AG04449 (cell line): ENCODE measurements around the gene AFAP1.

ENCODE experiments used
- CTCF ChIA-PET: fragments of 350-600 bp; formaldehyde crosslinking; extraction: SDS; loops from one replicate; lab custom pipeline; 2021; ENCODE audit warnings: antibody characterized with exemption; lab: Yijun Ruan, JAX
- POLR2A ChIA-PET: fragments of 400-600, 350-600 bp; formaldehyde crosslinking; extraction: SDS; loops from one replicate; lab custom pipeline; 2020; ENCODE audit warnings: antibody characterized with exemption, inconsistent platforms; lab: Yijun Ruan, JAX
- DNase-seq: peaks from one replicate; pipeline ENCODE4 v3.0.0-alpha.2; 2010; ENCODE audit warnings: low read depth, low spot score
- H3K4me3 ChIP-seq: 2 replicates; pipeline ENCODE4 v1.5.1; 2011; ENCODE audit warnings: low read depth, mild to moderate bottlenecking, control low read depth, low read length
- TF ChIP-seq, protein P1 (sequence below): IDR thresholded peaks from one replicate; pipeline ENCODE4 v1.5.1; 2011; ENCODE audit warnings: mild to moderate bottlenecking, moderate library complexity, low read length, control low read depth, inconsistent platforms; ENCODE audit not compliant: insufficient read depth; ENCODE audit errors: missing control alignments

The AFAP1 gene

DNA sequence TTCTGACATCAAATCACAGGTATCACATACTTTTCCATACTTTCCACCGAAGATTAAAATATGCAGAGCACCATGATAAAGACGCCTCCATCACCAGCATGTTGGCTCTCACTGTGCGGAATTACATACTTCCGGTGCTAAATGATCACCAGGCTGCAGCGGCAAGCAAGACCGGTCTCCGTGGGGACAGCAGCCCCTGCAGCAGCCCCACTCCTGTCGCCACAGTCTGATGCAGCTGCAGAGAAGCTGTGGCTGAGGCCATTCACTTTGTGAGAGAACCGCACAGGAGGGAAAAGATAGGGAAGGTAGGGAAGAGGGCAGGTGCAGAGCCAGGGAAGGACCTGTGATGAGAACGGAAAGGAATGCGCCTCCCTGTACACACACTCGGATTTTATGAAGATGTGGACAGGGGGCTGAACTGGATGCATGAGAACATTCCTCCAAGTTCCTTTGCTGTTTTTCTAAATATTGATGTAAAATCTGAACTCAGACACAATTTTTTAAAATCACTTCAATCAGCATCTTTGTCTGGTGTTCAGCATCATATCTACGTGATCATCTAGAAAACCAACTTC lies 38.3 kb downstream of the AFAP1 start:
- CTCF ChIA-PET: interaction anchor here (0.8 kb wide), 1 partner anchor 9 kb away, joined by 3 read pairs; no protein-coding TSS in a partner anchor
- no peak overlapping the region for H3K4me3 ChIP-seq
- no peak for DNase-seq
- TF ChIP-seq, protein P1, sequence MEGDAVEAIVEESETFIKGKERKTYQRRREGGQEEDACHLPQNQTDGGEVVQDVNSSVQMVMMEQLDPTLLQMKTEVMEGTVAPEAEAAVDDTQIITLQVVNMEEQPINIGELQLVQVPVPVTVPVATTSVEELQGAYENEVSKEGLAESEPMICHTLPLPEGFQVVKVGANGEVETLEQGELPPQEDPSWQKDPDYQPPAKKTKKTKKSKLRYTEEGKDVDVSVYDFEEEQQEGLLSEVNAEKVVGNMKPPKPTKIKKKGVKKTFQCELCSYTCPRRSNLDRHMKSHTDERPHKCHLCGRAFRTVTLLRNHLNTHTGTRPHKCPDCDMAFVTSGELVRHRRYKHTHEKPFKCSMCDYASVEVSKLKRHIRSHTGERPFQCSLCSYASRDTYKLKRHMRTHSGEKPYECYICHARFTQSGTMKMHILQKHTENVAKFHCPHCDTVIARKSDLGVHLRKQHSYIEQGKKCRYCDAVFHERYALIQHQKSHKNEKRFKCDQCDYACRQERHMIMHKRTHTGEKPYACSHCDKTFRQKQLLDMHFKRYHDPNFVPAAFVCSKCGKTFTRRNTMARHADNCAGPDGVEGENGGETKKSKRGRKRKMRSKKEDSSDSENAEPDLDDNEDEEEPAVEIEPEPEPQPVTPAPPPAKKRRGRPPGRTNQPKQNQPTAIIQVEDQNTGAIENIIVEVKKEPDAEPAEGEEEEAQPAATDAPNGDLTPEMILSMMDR: no peak
- POLR2A ChIA-PET: interaction anchor here (0.5 kb wide), 1 partner anchor 12 kb away, joined by 3 read pairs; no protein-coding TSS in a partner anchor

DNA sequence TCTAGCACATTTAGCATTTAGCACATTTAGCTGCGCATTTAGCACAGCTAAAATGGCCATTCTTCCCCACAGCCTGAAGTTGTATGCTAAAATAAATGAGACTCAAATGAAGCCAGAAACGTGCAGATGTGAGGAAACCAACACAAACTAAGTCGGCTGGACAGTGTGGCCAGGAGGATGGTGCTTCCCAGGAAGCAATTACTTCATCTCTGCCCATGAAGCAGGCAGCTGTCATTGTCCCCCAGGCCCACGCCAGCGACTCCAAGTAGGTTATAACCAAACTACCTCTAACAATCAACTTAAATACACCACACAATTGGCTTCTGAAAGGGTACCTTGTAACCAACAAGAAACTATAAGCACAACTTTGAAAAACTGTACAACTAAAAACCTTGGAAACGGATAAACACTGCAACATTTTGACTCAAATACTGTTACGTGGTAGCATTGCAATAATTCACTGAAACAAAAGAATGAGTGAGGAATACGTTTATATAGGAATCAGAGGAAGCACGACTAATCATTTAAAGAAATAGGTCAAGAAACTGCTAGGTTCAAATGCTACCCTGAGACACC lies 39.2 kb downstream of the AFAP1 start:
- H3K4me3 ChIP-seq: no peak overlapping the region
- DNase-seq: no peak
- CTCF ChIA-PET: no interaction called here
- POLR2A ChIA-PET: no interaction called here
- TF ChIP-seq, protein P1: no peak

DNA sequence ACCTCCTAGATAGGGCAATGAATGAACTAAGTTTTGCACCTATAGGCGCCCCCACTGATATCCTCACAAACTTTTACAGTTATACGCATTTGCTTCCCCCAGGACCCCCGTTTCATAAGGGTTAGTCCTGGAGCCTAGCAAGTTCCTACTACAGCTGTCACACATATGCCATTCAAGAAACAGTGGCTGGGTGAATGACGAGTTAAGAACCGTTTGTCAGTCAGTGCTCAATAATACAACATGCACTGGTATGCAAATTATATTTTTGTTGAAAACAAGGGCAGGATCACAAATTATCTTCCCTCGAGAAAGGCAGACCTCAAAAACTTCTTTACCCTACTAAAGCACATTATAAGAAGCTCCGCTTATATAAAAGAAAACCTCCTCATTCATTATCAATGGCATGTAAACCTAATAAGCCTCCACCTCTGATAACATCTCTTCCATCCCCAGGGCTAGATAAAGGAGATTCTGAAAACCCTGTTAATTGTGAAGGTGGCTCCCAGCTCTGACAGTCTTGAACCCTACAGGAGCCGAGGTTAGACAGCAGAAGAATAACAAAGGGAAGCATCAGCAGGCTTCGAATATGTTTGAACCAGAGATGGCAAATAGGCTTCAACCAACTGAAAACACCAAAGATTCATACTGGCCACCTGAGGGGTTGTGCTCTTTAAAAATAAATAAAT lies 40.3 kb downstream of the AFAP1 start:
- ChIA-PET CTCF (no interaction called here), POLR2A (no interaction called here)

DNA sequence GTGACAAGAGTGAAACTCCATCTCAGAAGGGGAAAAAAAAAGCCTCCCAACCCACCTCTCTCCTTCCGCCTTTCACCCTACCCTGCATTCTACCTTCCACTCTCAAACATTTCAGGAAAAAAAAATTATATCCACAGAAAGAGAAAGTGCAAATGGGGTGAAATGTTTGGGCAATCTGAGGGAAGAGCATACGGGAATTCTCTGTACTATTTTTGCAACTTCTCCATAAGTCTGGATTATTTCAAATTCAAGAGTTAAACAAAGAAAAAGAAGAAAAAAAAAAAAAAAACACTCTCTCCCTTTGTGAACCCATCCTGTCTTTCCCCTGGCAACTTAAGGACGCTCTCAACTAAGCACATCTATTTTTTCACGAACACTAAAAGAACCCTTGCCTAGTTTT lies 41.3 kb downstream of the AFAP1 start:
- CTCF ChIA-PET: no interaction called here
- no peak overlapping the region for H3K4me3 ChIP-seq
- POLR2A ChIA-PET: no interaction called here
- DNase-seq: no peak
- TF ChIP-seq, protein P1: no peak

More for the DNA sequence above, 40.3 kb downstream of the AFAP1 start:
- TF ChIP-seq, protein P1: no peak
- no peak overlapping the region for H3K4me3 ChIP-seq
- no peak for DNase-seq

DNA sequence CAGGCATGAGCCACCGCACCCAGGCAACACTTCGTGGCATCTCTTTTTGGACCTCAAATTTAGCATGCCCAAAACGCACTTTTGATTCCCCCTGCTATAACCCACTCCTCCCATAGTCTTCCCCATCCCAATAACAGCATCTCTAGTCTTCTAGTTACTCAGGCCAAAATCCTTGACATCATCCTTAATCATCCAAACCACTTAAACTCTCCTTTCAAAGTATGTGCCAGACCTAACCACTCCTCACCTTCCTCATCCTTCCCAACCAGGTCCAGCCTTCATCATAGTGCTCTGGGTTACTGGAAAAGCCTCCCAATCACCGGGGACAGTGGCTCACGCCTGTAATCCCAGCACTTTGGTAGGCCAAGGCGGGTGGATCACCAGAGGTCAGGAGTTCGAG lies 41.9 kb downstream of the AFAP1 start:
- no peak for DNase-seq
- TF ChIP-seq, protein P1: no peak
- no peak overlapping the region for H3K4me3 ChIP-seq
- POLR2A ChIA-PET: no interaction called here
- CTCF ChIA-PET: no interaction called here

DNA sequence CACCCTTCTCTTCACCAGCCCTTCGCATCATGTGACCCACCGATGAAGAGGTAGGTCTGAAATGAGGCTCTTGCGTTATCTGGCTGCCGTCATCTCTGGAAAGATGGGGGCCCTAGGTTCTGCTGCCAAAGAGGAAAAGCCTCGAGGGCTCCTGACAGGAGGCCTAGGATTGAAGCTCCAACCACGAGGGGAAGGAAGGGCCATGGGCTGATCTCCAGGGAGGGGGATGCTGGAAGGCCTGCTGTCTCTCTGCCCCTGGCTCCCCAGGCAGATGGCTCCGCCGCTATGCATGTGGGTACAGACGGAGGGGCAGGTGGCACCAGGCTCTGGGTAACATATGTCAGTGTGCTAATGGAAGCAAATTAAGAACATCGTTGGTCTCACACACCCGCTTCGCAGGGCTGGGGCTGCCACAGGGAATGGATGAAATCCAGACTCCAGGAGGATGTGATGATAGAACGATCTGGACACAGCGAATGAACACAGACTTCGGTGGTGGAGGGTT lies 44.9 kb downstream of the AFAP1 start:
- POLR2A ChIA-PET: interaction anchor here (1.5 kb wide), 1 partner anchor 45 kb away, joined by 3 read pairs; the partner anchor contains the start of gene AFAP1
- no peak overlapping the region for H3K4me3 ChIP-seq
- TF ChIP-seq, protein P1: no peak
- CTCF ChIA-PET: interaction anchor here (1.0 to 1.7 kb wide), 5 partner anchors 9 to 92 kb away, joined by 3 to 6 read pairs (median 4); no protein-coding TSS in a partner anchor
- no peak for DNase-seq
